ENCODE results near the gene TOLLIP.
A peak's percentile ranks its signal among the peaks of the same experiment; 100 is the strongest.

TOLLIP gene

DNA sequence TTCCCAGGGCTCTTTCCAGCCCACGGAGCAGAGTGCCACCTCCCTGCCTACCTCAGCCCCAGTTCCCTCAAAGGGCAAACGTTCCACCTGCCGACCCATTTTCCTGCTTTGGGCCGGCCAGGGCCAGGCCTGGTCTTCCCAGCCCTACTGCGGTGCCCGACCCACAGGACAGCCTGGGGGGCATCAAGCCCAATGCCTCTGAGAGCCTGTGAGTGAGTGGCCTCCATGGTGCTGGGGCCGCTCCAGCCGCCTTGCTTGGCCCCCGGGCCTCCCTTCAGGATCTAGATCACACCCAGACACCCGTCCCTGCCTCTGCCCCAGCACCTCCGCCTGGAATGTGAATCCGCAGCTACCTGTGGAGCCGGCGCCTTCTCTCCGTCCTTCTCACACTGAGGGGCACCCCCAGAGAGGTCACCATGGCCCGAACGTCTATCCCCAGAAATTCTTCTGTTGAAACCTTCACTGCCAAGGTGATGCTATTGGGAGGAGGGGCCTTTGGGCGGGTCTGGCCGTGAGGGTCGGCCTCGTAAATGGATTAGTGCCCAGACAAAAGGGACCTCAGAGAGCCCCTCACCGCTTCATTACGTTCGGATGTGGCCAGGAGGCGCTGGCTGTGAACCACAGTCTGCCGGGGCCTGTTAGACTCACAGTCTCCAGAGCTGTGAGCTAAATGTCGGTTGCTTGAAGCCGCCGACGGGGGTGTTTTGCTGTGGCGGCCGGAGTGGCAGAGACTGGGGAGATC is 44.1 kb upstream of the TOLLIP start:
- Histone ChIP-seq H3K9me3 (ENCODE audit: severe bottlenecking) (no peaks in the 10 kb centered on the region), H3K4me3 (ENCODE audit: low read depth, low read length) (no peak overlapping the region), H3K27ac (no peak overlapping the region), H3K36me3 (no peaks in the 10 kb centered on the region), H3K27me3 (ENCODE audit: insufficient read depth, low read depth, severe bottlenecking) (no peaks in the 10 kb centered on the region)
- TF ChIP-seq, protein P1, sequence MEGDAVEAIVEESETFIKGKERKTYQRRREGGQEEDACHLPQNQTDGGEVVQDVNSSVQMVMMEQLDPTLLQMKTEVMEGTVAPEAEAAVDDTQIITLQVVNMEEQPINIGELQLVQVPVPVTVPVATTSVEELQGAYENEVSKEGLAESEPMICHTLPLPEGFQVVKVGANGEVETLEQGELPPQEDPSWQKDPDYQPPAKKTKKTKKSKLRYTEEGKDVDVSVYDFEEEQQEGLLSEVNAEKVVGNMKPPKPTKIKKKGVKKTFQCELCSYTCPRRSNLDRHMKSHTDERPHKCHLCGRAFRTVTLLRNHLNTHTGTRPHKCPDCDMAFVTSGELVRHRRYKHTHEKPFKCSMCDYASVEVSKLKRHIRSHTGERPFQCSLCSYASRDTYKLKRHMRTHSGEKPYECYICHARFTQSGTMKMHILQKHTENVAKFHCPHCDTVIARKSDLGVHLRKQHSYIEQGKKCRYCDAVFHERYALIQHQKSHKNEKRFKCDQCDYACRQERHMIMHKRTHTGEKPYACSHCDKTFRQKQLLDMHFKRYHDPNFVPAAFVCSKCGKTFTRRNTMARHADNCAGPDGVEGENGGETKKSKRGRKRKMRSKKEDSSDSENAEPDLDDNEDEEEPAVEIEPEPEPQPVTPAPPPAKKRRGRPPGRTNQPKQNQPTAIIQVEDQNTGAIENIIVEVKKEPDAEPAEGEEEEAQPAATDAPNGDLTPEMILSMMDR (IDR thresholded peaks at IDR 0.05; ENCODE audit: low read depth, low read length): no peak
- DNase-seq: no peak

DNA sequence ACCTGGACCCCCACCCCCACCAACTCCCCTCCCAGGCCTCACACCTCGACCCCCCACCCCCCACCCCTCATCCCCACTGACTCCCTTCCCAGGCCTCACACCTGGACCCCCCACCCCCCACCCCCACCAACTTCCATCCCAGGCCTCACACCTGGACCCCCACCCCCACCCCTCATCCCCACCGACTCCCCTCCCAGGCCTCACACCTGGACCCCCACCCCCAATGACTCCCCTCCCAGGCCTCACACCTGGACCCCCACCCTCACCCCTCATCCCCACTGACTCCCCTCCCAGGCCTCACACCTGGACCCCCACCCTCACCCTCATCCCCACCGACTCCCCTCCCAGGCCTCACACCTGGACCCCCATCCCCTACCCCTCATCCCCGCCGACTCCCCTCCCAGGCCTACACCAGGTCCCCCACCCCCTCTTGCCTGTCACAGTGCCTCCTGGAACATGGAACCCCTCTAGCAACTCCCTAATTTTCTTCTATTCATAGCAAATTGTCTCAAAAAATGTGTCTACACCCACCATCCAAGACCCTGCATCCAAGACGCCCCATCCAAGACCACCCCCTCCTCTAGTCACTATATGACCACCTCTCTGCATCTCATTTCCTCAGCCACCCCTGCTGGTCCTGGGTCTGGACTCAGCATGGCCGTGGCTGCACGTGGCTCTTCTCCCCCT is 43.4 kb upstream of the TOLLIP start:
- H3K36me3 ChIP-seq: no peaks in the 10 kb centered on the region
- no peak overlapping the region for H3K4me3 ChIP-seq (ENCODE audit: low read depth, low read length)
- no peak overlapping the region for H3K27ac ChIP-seq
- DNase-seq: no peak
- TF ChIP-seq, protein P1 (IDR thresholded peaks at IDR 0.05; ENCODE audit: low read depth, low read length): no peak
- H3K27me3 ChIP-seq (ENCODE audit: insufficient read depth, low read depth, severe bottlenecking): no peaks in the 10 kb centered on the region
- no peaks in the 10 kb centered on the region for H3K9me3 ChIP-seq (ENCODE audit: severe bottlenecking)

DNA sequence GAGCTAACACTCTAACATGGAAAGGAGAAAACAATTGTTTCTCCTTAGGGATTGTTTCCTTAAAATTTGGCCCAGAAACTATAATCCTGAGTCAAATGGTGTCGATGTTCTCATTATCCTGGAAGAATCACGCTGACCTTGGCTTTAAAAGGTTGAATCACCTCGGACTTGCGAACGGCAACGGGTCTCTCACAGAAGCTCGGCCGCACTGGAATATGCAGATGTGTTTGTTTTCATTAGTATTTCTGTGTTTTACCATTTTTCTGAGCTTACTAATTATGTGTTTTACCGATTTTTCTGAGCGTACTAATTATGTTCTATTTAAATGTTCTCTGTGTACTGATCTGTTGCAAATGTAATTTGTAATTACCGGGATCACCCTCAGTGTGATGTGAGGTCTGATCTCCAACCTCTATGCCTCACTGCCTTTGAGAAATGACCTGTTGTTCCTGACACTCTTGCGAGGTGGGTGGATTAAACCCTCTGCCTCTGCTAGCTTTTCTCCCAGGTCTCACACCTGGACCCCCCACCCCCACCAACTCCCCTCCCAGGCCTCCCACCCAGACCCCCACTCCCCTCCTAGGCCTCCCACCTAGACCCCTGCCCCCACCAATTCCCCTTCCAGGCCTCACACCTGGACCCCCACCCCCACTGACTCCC is 42.0 kb upstream of the TOLLIP start:
- DNase-seq: peak; percentile 40
- no peak overlapping the region for H3K27ac ChIP-seq

DNA sequence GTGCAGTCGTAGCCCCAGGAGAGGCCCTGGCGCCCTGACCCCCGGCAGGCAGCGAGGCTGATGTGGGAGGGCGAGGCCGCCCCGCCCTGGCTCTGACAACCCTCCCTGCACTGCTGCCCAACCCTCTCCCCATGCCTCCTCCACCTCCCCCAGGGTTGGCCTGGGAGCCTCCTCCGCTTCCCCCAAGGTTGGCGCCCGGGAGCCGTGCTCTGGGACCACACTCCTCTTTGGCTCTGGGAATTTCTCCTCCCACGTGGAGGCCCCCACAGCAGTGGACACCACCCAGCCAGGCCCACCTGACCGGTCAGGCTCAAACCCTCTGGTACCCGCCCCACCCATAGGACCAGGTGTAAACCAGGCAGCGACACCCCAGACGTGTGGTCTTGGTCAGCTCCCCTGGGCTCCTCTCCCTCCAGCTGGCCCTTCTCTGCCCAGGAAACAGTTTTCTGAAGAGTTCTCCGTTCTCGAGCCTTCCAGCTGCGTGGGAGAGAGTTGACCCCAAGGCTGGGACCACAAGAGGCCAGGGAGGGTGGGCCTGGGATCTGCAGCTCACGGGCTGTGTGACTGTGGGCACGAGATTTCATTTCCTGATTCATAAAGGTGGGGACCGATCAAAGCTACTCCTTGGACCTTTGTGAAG is 40.8 kb upstream of the TOLLIP start:
- no peaks in the 10 kb centered on the region for H3K9me3 ChIP-seq (ENCODE audit: severe bottlenecking)

More for the DNA sequence above, 42.0 kb upstream of the TOLLIP start:
- H3K27me3 ChIP-seq (ENCODE audit: insufficient read depth, low read depth, severe bottlenecking): no peaks in the 10 kb centered on the region
- no peak overlapping the region for H3K4me3 ChIP-seq (ENCODE audit: low read depth, low read length)
- no peaks in the 10 kb centered on the region for H3K36me3 ChIP-seq
- H3K9me3 ChIP-seq (ENCODE audit: severe bottlenecking): no peaks in the 10 kb centered on the region
- TF ChIP-seq, protein P1 (IDR thresholded peaks at IDR 0.05; ENCODE audit: low read depth, low read length): no peak

DNA sequence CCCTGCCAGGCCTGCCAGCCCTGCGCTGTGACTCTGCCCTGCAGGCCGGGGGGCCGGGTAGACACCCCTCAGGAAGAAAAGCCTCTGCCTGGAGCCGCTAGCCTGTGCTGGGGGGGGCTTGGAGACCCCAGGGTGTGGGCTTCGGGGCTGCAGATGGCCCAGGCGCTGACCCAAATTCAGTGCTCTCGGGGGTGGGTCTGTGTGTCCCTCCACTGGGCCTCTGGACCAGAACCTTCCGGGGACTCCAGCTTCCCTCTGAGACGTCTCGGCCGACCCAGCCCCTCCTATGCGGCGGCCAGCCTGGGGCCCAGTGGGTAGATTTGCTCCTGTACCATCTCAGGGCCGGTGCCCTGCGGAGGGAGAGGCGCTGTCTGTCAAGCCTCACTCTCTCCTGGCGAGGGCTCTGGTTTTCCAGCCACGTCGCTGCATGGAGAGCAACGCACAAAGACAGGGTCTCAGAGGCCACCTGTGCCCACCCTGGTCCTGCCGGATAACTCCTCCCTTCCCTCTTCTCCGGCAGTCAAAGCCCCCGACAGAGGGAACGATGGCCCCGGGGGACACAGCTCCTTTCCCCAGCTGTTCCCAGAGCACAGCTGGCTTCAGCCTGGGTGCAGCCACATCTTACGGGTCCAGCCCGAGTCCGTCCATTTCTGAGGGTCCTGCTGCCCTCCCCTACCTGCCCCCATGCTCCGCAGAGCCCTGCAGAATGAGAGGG is 40.1 kb upstream of the TOLLIP start:
- no peaks in the 10 kb centered on the region for H3K27me3 ChIP-seq (ENCODE audit: insufficient read depth, low read depth, severe bottlenecking)
- DNase-seq: no peak
- TF ChIP-seq, protein P1 (IDR thresholded peaks at IDR 0.05; ENCODE audit: low read depth, low read length): no peak
- no peaks in the 10 kb centered on the region for H3K9me3 ChIP-seq (ENCODE audit: severe bottlenecking)
- no peak overlapping the region for H3K4me3 ChIP-seq (ENCODE audit: low read depth, low read length)
- H3K27ac ChIP-seq: peak overlapping the region; percentile 22
- H3K36me3 ChIP-seq: no peaks in the 10 kb centered on the region

More for the DNA sequence above, 40.8 kb upstream of the TOLLIP start:
- TF ChIP-seq, protein P1 (IDR thresholded peaks at IDR 0.05; ENCODE audit: low read depth, low read length): no peak
- DNase-seq: no peak
- H3K27me3 ChIP-seq (ENCODE audit: insufficient read depth, low read depth, severe bottlenecking): no peaks in the 10 kb centered on the region
- H3K4me3 ChIP-seq (ENCODE audit: low read depth, low read length): no peak overlapping the region
- no peak overlapping the region for H3K27ac ChIP-seq
- no peaks in the 10 kb centered on the region for H3K36me3 ChIP-seq
